ENCODE measurements around the gene ULK1. TPM values are rescaled to one million over a fixed set of nuclear protein-coding genes. Genes with fewer than 3 reads are reported as not detected.

The ULK1 gene
- total and polyA plus RNA-seq, 2 of the 13 experiments (the other 11 are each of a cell fraction or from before 2014, with no cell fraction given): 2.8 to 10.1 TPM

DNA sequence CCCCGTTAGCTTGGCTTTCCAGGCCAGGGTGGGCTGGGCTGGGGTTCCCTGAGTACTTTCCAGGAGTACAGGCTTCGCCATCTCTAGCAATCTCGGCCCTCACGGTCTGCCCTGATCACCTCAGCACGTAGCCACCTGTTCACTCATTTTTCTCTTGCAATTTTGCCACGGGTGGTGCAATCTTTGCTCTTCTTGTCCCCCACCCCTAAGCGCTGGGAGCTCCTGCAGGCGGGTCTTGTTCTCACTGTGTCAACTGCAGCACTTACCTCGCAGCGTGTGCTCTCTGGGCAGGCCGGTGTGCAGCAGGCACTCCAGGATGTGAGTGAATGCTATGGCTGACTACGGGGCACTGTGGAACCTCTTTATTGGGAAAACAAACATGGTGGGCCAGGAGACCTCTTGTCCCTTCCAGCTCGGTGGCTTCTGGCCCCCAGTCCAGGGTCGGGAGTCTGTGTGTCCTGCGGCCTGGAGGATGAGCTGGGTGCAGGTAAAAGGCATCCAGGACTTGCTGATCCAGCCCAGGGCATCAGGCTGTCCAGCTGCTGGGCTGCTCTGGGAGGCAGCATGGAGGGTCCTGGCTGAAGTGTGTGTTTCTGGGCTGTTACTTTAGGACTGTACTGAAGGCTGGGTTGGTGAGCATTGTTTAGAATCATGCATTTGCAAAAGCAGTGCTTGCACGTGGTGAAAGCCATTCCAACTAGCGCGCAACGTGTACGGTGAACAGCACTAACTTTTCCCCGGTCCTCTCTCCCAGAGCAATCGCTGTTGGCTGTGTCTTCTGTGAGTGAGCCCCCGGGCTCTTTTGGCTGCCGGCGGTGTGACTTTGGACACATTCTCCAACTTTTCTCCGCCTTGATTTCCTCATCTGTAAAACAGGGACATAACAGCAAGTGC lies 1.5 kb upstream of the ULK1 start:
- peak overlapping the region; percentile 79 for H3K4me2 ChIP-seq (ENCODE audit: low read depth, low read length)
- peaks cover 13% of the 10 kb centered on the region; the same call in 1 of the 2 replicates for H4K20me1 ChIP-seq (ENCODE audit: insufficient read depth, low read length)
- H3K9me3 ChIP-seq (ENCODE audit: low read length): no peaks in the 10 kb centered on the region
- CTCF ChIA-PET (ENCODE audit: low intra/inter-chr PET ratio, low total read pairs): no interaction called here
- H3K79me2 ChIP-seq (ENCODE audit: insufficient read depth, low read length): peaks cover 8% of the 10 kb centered on the region
- peaks cover 24% of the 10 kb centered on the region for H3K4me1 ChIP-seq (ENCODE audit: insufficient read depth, low read length)
- intact Hi-C loops (cut with micrococcal nuclease; ENCODE audit: unreplicated experiment): loop anchor here (10.0 kb wide), 1 partner anchor 58 kb away; no protein-coding TSS in a partner anchor
- H3K9ac ChIP-seq (ENCODE audit: insufficient read depth, low read depth, low read length): 0 out of 2 replicates have a peak overlapping the region, but pooled peaks have one; percentile 12
- DNase-seq (ENCODE audit: low spot score): no peak
- no peak for FAIRE-seq
- H3K4me3 ChIP-seq (replicated peaks in 1 of 3; ENCODE audit: insufficient read depth in 1 of 3, low read depth in 2 of 3, low read length in 3 of 3): peak overlapping the region; percentile 0 to 65 (median 20); a peak in 5 of 6 replicates
- 8% methylated on average over 21 of the region's 26 CpGs for WGBS (ENCODE audit: low lambda C conversion rate)
- peak; percentile 19 for ATAC-seq
- no peak overlapping the region for H3K27ac ChIP-seq (ENCODE audit: extremely low read length, insufficient read depth, low read length)
- in situ Hi-C loops (cut with HindIII; ENCODE audit: extremely low pct_ligation_motif_present, low pct_unique_long_range_greater_than_20kb): no loop called here
- peaks cover 1 to 5% of the 10 kb centered on the region in 2 experiments; a peak in 3 of 5 replicates for H3K36me3 ChIP-seq (replicated peaks in 1 of 2; ENCODE audit: control insufficient read depth in 1 of 2, insufficient read depth in 2 of 2, low read length in 2 of 2)
- BruUV-seq (replicated peaks): no TSS peak
- POLR2A ChIA-PET: interaction anchor here (0.7 to 1.9 kb wide), 4 partner anchors 31 to 1068 kb away, joined by 3 to 11 read pairs (median 4); no protein-coding TSS in a partner anchor
- peaks cover 2 to 9% of the 10 kb centered on the region in 2 experiments; a peak in 4 of 5 replicates for H3K27me3 ChIP-seq (ENCODE audit: control insufficient read depth in 1 of 2, insufficient read depth in 2 of 2, low read length in 2 of 2)
- H2AFZ ChIP-seq (ENCODE audit: low read length): peak overlapping the region; percentile 58
- TF ChIP-seq EHMT2 (IDR thresholded peaks at IDR 0.05; ENCODE audit: borderline replicate concordance, low read depth, low read length): no peak
- no peak for TF ChIP-seq MTF1 (CRISPR knock-in tag; IDR thresholded peaks at IDR 0.05)
- no peak; the same call in 1 of the 2 replicates for TF ChIP-seq KDM2A (CRISPR knock-in tag; IDR thresholded peaks at IDR 0.05; ENCODE audit: borderline replicate concordance, low read depth)
- TF ChIP-seq ETV5 (CRISPR knock-in tag; IDR thresholded peaks at IDR 0.05; ENCODE audit: borderline replicate concordance): no peak
- TF ChIP-seq, protein P1, sequence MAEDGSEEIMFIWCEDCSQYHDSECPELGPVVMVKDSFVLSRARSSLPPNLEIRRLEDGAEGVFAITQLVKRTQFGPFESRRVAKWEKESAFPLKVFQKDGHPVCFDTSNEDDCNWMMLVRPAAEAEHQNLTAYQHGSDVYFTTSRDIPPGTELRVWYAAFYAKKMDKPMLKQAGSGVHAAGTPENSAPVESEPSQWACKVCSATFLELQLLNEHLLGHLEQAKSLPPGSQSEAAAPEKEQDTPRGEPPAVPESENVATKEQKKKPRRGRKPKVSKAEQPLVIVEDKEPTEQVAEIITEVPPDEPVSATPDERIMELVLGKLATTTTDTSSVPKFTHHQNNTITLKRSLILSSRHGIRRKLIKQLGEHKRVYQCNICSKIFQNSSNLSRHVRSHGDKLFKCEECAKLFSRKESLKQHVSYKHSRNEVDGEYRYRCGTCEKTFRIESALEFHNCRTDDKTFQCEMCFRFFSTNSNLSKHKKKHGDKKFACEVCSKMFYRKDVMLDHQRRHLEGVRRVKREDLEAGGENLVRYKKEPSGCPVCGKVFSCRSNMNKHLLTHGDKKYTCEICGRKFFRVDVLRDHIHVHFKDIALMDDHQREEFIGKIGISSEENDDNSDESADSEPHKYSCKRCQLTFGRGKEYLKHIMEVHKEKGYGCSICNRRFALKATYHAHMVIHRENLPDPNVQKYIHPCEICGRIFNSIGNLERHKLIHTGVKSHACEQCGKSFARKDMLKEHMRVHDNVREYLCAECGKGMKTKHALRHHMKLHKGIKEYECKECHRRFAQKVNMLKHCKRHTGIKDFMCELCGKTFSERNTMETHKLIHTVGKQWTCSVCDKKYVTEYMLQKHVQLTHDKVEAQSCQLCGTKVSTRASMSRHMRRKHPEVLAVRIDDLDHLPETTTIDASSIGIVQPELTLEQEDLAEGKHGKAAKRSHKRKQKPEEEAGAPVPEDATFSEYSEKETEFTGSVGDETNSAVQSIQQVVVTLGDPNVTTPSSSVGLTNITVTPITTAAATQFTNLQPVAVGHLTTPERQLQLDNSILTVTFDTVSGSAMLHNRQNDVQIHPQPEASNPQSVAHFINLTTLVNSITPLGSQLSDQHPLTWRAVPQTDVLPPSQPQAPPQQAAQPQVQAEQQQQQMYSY (CRISPR knock-in tag; IDR thresholded peaks at IDR 0.05): no peak
- no peak for TF ChIP-seq EP300 (IDR thresholded peaks at IDR 0.05; ENCODE audit: low read depth in 2 of 2, low read length in 2 of 2)
- TF ChIP-seq EP300 (CRISPR knock-in tag; IDR thresholded peaks at IDR 0.05; ENCODE audit: borderline replicate concordance): no peak
- TF ChIP-seq MEF2D (CRISPR knock-in tag; IDR thresholded peaks at IDR 0.05): no peak
- TF ChIP-seq RCOR2 (CRISPR knock-in tag; IDR thresholded peaks at IDR 0.05): no peak
- TF ChIP-seq HOXA9 (CRISPR knock-in tag; IDR thresholded peaks at IDR 0.05; ENCODE audit: borderline replicate concordance): no peak
- TF ChIP-seq, protein P2, sequence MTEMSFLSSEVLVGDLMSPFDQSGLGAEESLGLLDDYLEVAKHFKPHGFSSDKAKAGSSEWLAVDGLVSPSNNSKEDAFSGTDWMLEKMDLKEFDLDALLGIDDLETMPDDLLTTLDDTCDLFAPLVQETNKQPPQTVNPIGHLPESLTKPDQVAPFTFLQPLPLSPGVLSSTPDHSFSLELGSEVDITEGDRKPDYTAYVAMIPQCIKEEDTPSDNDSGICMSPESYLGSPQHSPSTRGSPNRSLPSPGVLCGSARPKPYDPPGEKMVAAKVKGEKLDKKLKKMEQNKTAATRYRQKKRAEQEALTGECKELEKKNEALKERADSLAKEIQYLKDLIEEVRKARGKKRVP (CRISPR knock-in tag; IDR thresholded peaks at IDR 0.05): peak in 1 of 2 experiments; percentile 67; a peak in 2 of 4 replicates
- no peak for TF ChIP-seq KDM5B (CRISPR knock-in tag; IDR thresholded peaks at IDR 0.05; ENCODE audit: borderline replicate concordance)
- TF ChIP-seq REL (CRISPR knock-in tag; conservative IDR thresholded peaks at IDR 0.05): no peak
- no peak for TF ChIP-seq REXO4 (CRISPR knock-in tag; IDR thresholded peaks at IDR 0.05; ENCODE audit: borderline replicate concordance)
- no peak for TF ChIP-seq GZF1 (CRISPR knock-in tag; IDR thresholded peaks at IDR 0.05)
- no peak for TF ChIP-seq ZFP41 (CRISPR knock-in tag; IDR thresholded peaks at IDR 0.05; ENCODE audit: borderline replicate concordance)
- TF ChIP-seq ZZZ3 (CRISPR knock-in tag; IDR thresholded peaks at IDR 0.05; ENCODE audit: borderline replicate concordance): no peak
- no peak for TF ChIP-seq CENPBD1 (CRISPR knock-in tag; IDR thresholded peaks at IDR 0.05; ENCODE audit: borderline replicate concordance, low read depth)

Data from HepG2 (cell line).